GM12892 (cell line): Measurements from ENCODE around the gene GULP1.

Experiments
- POLR2A ChIP-seq: IDR thresholded peaks from 2 replicates; pipeline ENCODE4 v1.6.1; 2011; ENCODE audit warnings: low read depth, low read length, control low read depth
- POLR2AphosphoS5 ChIP-seq: IDR thresholded peaks from 2 replicates; pipeline ENCODE4 v1.6.1; 2011; ENCODE audit warnings: low read depth, low read length, control low read depth

DNA sequence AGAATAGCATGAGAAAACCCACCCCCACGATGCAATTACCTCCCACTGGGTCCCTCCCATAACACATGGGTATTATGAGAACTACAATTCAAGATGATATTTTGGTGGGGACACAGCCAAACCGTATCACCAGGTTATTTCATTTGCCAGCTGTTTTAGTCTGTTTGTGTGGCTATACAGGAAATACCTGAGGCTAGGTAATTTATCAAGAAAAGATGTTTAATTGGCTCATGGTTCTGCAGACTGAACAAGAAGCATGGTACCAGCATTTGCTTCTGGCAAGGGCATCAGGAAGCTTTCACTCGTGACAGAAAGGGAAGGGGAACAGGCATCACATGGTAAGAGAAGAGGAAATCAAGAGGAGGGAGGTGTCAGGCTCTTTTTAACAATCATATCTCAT is 329.2 kb downstream of the GULP1 start:
- TF ChIP-seq POLR2AphosphoS5 (no peak), POLR2A (no peak)
